T1000 (cell line): Measurements from ENCODE around the gene IL4R.
"Not testable (repeated sequence)": the region's sequence is repeated elsewhere in the genome, so short reads cannot be mapped to it uniquely, and the experiment has no call there.

ENCODE experiments used
- DNase-seq: peaks from one replicate; lab custom pipeline; 2025; ENCODE audit warnings: mixed read lengths; lab: John Stamatoyannopoulos, UW

The IL4R gene

DNA sequence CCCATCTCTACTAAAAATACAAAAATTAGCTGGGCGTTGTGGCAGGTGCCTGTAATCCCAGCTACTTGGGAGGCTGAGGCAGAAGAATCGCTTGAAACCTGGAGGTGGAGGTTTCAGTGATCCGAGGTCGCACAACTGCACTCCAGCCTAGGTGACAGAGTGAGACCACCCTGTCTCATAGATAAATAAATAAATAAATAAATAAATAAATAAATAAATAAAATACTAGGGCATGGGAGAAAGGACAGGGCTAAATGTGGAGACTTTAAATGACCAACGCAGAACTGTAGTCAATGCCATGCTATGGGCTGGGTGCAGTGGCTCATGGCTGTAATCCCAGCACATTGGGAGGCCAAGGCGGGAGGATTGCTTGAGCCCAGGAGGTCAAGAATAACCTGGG lies 25.5 kb upstream of the IL4R start:
- DNase-seq = not testable (repeated sequence)

DNA sequence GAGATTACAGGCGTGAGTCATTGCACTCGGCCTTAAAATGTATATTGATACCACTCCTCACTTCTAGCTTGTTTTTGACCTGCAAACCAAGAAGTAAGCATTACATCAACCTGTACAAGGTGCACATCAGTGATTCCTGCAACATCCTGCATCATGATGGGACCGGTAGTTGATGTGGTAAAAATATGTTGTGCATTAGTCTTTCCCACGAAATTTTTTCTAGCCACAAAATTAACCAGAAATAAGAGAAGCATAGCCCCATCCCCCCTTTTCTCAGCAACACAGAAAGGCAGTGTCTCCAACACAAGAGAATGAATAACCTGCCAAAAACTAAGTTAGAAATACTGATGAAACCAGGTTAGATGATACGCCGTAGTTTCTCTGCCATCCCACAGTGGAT lies 24.1 kb upstream of the IL4R start:
- no peak for DNase-seq

DNA sequence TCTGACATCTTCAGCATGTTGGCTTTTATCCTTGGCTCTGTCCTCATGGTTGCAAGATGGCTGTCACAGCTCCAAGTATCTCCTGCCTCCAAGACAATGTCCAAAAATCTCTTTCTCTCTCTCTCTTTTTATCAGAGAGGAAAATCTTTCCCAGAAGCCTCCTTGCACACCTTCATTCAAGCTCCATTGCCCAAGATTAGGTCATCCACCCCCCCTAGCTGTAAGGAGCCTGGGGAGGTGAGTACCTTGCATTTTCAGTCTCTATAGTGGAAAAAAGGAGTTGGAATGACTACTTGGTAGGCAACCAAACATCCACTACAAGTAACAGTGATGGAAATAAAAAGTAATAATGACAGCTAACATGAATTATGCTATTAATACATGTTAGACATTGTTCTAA lies 23.2 kb upstream of the IL4R start:
- DNase-seq = no peak

DNA sequence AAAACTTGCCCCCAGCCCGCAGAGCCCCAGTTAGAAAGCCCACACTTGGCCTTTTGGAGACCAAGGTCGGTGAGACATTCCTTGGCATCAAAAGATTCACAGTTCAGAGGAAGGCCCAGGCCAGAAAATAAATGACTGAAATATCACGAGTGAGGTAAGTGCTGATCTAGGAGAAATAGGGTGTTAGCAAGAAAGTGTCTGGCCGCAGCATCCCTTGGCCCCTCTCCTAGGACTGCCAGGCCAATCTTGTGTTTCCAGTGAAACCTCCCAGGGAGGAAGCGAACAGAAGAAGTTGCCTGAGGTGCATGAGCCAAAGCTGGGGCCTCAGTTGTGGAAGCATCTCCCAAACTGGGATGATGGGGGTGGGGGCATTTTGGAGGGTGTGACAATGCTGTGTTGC lies 22.7 kb upstream of the IL4R start:
- no peak for DNase-seq

DNA sequence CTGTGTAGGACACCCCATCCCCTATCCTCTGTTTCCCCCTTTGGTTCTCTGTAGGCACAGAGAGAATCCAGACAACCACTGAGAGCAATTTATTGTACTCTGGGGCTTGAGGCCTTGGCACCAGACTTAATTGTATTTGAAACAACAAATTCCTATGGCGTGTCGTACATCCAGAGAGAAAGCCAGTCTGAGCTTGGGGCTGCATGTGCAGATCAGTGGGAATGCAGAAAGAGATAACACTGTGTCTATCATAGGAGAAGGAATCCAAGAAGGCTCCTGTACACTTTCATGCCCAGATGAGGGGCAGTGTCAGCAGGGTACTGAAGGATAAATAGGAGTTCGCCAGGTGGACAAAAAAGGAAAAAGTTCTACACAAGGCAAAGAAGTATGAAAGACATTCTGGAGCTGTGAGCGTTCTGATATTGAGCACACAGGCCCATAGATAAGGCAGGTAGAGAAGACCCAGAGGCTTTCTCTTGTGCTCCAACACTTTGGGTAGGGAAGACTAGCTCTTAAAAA lies 22.0 kb upstream of the IL4R start:
- no peak for DNase-seq

DNA sequence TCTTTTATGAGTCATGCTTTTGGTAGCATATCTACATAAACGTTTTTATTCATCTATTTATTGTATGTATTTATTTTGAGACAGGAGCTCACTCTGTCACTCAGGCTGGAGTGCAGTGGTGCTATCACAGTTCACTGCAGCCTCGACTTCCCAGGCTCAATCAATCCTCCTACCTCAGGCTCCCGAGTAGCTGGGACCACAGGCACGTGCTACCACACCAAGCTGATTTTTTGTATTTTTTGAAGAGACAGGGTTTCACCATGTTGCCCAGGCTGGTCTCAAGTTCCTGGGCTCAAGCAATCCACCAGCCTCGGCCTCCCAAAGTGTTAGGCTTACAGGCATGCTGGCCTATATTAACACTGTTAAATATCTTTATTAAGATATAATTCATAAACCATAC lies 20.4 kb upstream of the IL4R start:
- no peak for DNase-seq

DNA sequence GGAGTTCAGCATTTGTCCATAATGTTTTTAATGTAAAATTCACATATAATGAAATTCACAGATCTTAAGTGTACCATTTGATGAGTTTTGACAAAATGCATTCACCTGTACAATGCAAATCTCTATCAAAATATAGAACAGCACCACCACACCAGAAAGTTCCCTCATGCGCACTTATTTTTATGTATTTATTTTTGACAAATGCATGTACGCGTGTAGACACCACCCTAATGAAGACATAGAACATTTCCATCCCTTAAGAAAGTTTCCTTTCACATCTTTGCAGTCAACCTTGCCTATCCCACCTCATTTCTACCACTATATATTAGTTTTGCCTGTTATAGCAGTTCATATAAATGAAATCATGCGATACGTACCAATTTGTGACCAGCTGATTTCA lies 15.6 kb upstream of the IL4R start:
- DNase-seq = no peak

DNA sequence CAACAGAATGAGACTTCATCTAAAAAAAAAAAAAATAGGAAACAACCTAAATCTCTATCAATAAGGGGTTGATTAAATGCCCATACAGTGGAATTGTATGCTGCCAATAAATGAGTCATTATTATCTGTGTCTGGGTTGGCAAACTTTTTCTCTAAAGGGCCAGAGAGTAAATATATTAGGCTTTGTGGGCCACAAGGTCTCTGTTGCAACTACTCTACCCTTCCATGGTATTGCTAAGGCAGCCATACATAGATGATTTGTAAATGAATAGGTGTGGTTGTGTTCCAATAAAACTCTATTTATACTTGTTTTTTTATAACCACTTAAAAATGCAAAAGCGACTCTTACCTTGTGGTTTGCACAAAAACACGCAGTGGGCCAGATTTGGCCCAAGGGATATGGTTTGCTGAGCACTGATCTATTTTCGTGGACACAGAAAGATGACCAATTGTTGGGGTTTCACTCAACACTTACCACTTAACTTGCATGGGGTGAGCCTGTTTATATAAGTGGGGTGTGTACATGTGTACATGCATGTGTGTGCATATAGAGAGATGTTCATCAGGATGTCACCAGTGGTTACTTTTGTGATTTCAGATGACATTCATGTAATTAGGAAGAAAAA lies 12.4 kb upstream of the IL4R start:
- no peak for DNase-seq

DNA sequence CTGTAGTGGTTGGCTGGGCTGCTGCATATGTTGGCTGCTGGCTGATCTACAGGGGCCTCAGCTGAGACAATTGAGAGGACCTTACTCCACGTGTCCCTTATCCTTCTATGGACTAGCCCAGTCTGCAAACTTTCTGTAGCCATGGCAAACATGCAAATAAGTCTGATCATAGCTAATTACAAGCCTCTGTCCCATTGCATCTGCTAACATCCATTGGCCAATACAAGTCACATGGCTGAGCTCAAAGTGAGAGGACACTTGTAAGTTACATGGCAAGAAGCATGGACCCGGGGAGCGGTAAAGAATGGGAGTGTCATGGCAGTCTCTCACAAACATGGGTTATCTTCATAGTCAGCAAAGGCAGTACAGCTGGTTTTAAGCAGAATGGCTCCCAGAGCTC lies 11.6 kb upstream of the IL4R start:
- DNase-seq = no peak

DNA sequence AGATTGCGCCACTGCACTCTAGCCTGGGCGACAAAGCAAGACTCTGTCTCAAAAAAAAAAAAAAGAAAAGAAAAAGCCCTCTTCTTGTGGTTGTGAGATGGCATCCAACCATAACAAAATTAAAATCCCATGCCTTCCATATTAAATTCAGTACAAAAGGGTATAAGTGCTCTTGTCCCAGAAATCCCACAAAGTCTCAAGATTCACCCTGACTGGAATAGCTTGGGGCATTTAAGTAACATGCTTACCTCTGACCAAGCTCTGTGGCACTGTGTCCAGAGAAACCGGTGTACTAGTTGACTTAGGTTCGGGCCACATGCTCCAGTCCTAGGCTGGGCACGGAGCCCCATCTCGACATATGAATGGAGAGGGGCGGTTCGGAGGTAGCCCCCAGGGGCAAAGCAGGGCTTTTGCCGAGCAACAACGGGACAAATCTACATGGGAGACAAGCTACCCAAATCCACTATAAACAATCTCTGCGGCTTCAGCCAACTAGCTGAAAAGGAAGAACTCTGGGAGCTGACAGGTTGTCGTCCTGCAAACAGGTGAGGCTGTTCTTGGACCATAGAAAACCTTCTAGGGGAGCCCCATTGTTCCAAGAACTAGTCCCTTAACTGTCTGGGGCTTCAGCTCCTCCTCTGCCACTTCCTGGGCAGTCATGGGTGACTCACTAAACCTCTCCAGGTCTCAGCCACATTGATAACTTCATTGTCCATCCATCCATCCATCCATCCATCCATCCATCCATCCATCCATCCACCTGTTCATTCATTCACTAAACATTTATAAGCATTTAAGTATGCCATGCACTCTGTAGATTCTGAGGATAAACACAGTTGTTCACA lies 10.3 kb upstream of the IL4R start:
- no peak for DNase-seq

DNA sequence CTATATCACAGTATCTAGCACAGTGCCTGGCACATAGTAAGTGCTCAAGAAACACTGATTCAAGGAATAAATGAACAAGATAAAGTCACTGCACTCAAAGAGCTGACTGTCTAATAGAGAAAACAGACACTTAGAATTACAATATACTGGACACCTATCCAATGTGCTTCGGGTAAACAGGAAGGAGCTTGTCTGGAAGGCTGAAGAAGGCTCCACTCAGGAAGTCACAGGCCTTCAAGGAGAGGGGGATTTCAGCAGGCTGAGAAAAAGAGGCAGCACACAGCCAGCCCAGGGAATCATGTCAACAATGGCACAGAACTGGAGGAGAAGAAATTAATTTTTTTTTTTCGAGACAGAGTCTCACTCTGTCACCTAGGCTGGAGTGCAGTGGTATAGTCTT lies 9.7 kb upstream of the IL4R start:
- no peak for DNase-seq

DNA sequence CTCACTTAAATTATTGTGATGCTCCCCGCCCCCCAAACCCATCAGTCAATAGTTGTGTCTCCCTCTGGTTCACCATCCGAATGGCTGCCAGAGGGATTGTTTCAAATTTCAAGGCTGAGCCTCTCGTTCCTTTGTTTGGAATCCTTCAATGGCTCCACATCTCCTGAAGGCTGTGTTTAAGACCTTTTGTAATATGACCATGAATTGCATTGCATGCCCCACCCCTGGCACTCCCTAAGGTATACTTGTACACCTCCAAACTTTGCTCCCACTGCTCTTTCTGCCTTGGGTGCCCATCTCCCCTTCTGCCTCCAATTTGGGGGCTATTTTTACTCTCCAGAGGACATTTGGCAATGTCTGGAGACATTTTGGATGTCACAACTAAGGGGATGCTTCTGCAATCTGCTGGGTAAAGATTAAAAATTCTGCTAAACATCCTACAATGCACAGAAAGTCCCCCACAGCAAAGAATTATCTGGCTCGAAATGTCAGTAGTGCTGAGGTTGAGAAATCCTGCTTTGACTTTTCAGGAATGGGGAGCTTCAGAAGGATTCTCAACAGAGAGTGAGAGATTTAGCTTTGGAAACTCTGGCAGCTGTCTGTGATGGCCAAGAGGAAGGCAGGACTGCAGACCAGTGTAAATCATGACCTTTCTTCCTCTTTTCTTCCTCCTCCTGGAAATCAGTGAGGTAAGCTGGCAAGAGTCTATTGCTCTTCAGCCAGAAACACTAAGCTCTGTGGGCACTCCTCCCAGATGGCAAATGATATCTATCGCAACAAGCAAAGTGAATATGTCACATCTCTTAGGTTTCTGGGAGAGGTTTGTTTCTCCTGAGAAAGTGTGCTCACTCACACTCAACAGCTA lies 8.7 kb upstream of the IL4R start:
- DNase-seq = no peak

DNA sequence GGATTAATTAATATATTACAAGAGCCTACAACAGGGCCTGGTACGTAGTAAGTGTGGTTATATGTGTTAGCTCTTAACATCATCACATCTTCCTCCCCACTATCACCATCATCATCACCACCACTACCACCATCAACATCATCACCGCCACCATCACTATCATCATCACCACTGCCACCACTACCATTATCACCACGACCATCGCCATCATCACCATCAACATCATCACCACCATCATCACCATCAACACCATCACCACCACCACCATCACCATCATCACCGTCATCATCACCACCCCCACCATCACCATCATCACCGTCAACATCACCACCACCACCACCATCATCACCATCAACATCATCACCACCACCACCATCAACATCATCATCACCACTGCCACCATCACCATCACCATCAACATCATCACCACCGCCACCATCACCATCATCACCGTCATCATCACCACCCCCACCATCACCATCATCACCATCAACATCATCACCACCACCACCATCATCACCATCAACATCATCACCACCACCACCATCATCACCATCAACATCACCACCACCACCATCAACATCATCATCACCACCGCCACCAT lies 7.8 kb upstream of the IL4R start:
- DNase-seq = no peak

DNA sequence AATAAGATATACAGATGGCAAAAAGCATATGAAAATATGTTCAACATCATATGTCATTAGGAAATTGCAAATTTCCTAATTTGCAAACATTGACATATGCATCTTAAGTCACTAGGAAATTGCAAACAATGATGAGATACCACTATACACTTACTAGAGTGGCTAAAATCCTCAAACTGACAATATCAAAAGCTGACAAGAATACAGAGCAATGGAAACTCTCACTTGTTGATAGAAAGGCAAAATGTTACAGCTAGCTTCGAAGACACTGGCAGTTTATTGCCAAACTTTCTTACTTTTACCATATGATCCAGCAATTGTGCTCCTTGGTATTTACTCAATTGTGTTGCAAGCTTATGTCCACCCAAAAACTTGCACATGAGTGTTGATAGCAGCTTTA lies 5.0 kb upstream of the IL4R start:
- no peak for DNase-seq

DNA sequence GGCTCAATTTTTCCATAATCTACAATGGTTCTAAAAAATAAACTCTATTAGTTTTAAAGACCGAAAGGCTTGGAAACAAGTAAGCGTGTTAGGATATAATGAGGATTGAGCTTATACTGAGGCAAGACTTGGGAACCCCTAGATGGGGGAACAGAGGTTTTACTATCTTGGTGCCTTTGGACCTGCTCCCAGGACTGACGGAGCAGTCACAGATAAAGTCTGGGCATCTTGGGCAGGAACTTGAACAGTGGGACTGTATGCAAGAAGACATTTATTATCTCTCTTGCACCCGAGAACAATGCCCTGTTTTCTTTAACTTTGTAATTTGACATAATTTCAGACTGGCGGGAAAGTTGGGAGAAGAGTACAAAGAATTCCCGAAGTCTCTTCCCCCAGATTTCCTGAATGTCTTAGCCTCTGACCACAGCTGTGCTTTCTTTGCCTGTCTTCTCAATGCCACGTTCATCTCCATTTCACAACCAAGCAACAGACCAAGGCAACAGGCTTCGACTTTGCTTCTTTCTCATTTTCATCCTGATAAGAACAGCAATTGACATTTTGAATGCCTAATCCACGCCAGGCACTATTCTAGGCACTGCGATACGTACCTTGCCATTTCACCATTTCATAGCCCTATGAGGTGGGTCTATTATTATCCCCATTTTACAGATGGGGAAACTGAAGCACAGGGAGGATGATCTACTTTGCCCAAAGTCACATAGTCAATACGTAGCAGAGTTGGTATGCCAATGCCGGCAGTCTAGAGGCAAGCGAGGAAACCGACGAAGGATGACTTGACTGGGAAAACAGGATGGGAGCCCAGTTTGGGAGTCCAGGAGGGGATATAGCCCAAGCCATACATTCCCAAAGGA lies 3.0 kb upstream of the IL4R start:
- no peak for DNase-seq

DNA sequence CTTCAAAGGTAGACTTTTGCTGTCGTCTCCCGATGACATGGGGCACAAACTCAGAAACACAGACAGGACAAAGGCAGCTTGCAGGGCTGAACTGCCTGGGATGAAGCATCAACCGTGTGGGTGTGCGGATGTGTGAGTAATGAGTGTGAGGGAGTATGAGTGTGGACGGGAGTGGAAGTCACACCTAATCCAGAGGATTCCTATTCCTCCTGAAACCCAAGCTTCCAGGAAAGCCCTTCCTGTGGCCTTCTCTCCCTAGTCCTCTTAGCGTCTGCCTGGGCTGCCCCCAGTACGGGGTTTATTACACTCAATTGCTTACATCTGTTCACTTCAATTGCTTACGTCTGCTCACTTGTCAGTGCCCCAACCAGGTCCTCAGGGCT lies 2.3 kb upstream of the IL4R start:
- no peak for DNase-seq

DNA sequence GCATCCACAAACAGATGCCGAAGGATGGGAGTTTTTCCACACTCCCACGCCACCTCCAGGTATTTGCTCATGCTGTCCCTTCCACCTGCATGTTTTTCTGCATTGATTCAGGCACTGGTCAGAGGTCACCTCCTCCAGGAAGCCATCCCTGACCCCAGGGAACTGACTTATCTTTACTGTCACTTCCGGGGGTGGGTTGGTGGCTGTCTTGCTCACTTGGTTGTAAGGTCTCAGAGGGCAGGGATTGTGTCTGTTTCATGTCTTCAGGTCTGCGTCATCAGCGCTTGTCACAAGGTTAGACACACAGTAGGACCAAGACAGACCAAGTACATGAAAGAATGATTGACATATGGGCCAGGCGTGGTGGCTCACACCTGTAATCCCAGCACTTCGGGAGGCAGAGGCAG lies 1.9 kb upstream of the IL4R start:
- DNase-seq = no peak

DNA sequence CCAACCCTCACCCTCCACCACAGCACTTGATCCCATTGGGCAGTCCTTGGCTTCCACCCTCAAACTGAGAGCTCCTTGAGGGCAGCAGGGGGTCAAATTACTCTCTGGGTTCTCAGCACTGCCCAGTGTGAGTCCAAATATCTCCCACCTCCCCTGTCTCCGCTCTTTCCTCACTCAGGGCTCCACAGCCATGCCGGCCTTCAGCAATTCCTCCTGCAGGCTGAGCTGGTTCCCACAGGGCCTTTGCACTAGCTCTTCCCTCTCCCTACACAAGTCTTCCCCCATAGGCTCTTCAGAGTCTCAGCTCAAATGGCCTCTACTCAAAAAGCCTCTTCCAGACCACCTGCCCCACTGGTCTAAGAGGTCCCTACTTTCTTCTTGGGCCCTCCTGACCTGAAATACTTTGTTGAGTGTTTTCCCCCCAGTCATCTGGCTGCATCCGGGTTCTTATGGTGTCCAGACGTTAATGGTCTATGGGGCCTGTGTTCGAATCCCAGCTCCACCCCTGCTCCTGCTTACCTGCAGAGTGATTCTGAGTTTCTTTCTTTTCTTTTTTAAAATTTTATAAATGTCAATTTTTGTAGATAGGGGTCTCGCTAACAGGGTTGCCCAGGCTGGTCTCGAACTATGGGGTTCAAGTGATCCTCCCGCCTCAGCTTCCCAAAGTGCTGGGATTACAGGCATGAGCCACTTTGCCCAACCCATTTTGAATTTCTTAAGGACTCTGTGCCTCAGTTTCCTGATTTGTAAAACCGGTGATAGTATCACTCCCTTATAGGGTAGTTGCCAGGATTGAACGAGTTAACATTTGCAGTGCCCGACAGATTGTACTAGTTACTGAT lies 973 bp upstream of the IL4R start:
- no peak for DNase-seq

DNA sequence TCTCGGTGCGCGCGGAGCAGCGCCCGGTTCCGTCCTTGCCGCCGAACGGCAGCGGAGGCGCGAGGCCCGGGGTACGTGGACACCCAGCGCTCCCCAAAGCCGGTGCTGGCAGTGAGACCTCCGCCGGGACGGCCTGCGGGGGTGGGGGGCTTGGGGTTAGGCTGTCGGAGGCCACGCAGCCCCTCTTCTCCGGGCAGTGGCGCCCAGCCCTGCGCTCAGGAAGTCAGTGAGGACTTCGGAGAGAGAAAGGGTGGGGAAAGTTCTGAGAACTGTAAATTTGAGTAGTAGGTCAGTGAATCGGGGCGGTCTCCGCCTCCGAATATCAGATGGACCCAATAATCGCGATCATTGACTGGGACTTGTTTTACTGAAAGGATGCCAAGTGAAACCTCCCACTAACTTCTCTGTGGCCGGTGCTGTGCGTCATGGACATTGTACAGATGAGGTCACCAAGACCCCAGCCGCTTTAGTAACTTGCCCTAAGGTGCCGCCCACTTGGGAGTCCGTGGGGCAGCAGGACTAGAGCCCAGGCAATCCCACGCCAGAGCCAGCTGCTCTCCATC lies 468 bp downstream of the IL4R start:
- DNase-seq = peak; percentile 71

DNA sequence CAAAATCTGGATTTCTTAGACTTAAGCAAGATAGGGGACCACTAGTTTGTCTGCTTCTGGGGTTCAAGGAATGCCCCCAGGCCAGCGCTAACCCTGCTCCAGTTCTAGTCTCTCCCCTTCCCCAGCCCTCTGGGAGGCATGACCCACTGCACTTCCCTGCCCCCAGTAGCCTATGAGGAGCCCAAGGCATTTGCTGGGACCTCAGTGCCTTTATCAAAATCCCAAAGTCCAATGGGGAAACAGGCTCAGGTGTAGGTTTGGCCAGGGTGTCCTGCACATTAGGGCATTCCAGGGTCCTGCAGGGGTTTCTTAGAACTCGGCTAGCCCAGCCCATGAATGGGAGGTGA lies 1.2 kb downstream of the IL4R start:
- DNase-seq = no peak
